HG03196 (cell line): ENCODE measurements around the gene EMD.
A peak's percentile ranks its signal among the peaks of the same experiment; 100 is the strongest.

Source experiments
- ATAC-seq: cut with Tn5 transposase; IDR thresholded peaks from one replicate; pipeline ENCODE4 v1.9.1; 2021; ENCODE audit not compliant: unreplicated experiment

Gene EMD

GRCh38 chrX:154412468-154412867, 33.4 kb downstream of the EMD start:
- no peak for ATAC-seq

DNA sequence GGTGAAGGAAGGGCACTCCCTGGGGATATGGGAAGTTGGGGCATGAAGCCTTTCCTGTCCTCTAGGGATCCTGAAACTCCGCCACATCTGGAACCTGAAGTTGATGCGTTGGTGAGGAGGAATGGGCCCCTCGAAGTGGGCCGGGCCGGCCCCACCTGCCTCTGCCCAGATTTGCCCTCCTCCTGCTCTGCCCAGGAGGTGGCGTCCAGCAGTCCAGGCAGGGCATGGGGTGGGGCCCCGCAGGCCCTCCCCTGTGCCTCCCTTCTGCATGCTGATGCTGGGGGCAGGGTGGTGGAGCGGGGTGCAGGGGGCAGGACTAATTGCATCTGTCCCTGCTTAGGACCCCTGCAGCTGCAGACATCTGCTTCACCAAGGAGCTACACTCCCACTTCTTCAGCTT, 34.0 kb downstream of the EMD start:
- no peak for ATAC-seq

- no peak for ATAC-seq
These were observed 38.1 kb downstream of the EMD start for GRCh38 chrX:154417157-154417556.

DNA sequence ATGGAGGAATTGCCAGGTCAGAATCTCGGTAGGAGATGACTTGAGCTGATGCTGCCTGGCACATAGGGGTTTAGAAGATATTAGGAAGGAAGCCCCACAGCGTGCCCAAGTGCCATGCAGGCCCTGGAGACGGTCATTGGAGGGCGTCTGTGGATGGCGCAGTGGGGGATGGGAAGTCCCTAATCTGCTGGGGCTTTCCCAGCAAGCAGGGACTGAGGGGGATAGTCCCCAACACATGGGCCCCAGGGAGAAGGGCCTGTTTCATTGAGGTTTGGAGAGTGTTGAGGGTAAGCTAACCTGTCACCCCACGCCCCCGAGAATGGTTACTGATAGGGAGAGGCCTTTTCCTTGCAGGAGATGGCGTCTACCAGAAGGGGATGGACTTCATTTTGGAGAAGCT, 40.1 kb downstream of the EMD start:
- ATAC-seq = no peak

DNA sequence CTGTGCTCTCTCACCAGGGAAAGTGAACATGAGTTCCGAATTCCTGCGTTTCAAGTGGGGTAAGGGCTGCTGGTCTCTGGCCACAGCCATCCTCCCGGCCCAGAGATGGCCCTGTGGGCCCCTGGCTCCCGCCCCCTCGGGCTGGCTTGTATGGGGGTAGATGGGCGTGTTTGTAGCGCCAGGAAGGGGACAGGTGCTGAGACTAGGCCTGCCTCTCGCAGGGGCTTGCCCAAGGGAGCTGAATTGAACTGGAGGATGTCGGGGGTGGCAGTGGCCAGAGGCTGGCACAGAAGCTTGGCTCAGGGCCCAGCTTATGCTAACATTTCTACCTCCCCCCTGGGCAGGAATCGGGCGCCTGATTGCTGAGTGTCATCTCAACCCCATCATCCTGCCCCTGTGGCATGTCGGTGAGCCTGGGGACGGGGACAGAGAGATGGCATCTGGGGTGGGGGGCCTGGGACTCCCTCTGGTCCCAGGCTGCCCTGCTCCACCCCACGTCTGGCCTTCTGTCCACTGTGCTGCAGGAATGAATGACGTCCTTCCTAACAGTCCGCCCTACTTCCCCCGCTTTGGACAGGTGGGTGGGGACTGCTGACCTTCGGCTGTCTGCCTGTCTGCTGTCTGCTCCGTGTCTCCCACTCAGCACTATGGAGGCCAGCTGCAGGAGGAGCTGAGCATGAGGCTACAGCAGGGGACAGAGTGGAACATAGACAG, 40.8 kb downstream of the EMD start:
- no peak for ATAC-seq

GRCh38 chrX:154420402-154420756, 41.3 kb downstream of the EMD start:
- no peak for ATAC-seq

DNA sequence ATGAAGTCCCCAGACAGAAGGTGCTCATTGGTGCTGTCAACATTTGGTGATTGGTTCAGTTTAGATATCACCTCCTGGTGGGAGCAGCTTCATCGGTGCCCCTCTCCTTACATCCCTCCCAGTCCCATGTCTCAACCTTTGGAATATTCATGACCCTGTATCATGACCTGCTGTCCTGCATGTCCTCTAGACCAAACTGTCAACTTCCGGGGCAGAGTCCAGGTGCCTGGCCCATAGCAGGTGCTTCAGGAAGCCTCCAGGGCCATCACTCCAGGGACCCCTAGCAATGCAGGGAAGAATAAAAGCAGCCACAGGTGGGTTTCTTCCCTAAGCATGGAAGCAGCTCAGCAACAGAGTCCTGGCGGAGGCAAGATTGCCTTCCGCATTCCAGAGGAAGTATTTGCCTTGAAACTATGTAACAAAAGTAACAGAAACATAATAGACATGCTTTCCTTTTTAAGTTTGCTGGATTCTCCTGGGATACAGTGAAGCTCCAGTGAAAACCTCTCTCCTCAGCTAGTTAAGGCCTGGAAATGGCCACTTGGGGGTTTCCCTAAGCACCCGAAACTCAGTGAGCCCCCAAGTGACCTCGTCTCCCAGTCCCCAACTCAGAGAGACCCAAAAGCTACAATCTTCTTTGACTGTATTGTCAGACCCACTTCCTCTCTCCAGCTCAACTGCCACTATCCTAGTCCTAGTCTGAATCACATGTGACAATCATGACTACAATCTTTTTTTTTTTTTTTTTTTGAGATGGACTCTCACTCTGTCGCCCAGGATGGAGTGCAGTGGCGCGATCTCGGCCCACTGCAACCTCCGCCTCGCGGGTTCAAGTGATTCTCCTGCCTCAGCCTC, 48.0 kb downstream of the EMD start:
- no peak for ATAC-seq

DNA sequence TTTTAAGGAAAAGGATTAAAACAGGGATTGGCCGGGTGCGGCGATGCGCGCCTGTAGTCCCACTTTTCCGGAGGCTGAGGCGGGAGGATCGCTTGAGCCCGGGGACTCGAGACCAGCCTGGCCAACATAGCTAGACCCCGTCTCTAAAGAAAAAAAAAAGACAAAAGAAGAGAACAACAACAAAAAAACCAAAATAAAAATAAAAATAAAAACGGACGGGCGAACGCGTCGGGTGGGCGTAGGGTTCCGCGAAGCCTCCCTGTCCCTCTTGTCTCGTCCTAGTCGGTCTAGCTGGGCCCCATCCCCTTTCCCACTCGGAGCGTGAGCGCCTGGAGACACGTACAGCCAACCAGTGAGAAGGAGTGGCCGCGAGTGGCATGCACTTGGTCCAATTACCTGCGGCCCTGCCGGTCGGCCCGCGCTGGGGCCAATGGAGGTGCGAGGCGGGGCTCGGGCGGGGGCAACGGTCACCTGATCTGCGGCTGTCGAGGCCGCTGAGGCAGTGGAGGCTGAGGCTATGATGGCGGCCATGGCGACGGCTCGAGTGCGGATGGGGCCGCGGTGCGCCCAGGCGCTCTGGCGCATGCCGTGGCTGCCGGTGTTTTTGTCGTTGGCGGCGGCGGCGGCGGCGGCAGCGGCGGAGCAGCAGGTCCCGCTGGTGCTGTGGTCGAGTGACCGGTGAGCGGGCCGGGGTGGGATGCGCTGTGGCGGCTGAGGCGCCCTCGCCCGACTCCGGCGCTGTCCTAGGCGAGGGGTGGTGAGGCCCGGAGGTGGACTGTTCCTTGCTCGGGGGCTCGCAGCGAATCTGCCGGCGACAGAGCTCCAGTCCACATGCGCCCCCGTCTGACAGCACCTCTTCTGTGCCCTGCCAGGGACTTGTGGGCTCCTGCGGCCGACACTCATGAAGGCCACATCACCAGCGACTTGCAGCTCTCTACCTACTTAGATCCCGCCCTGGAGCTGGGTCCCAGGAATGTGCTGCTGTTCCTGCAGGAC, 49.4 kb downstream of the EMD start, which contains the start of gene ATP6AP1:
TSS of gene ATP6AP1 (plus strand) at position 502 of the 996 bp plus-strand sequence. CDS start at position 518, 16 bp downstream.
- peak; percentile 98 for ATAC-seq

DNA sequence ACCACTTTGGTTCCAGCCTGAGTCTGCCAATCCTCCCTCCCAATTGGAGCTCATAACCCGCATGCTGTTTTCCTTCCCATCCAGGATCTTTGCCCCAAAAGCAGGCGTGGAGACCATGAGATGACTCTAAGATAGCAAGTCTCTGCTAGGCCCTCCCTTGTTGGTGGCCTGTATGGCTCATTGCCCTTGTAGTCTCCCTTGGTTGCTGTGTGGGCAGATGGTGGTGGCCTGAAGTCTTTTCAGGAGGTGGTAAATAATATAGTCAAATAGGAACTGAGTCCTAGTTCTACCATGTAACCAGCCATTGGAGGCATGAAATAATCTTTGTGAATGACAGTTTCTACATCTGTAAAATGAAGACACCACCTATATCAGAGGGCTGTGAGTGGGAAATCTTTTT, 50.6 kb downstream of the EMD start:
- no peak for ATAC-seq

- no peak for ATAC-seq
These were observed 51.4 kb downstream of the EMD start for GRCh38 chrX:154430479-154430878.

DNA sequence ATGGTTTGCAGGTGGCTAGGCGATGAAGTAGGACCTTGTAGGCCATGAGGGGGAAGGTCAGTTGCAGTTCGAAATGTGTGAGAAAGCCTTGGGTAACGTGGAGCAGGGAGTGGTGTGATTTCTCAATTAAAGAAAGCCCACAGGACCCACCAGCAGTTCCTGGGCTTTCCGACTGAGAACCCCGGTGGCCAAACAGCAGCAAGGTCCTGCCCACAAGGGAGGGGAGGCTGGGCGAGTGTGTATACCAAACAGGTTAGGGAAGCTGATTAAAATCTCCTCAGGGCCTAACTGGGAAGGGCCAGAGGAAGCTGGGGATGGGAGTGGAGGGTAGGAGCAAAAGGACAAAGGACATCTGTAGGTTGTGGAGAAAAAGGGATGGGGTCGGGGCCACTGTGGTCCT, 51.8 kb downstream of the EMD start:
- ATAC-seq = no peak
